Erythroblast (primary cell): Measurements from ENCODE around the gene CHCHD1.

Experiments
- GATA1 ChIP-seq: IDR thresholded peaks from 2 replicates; pipeline ENCODE4 v1.6.1; 2011; ENCODE audit warnings: low read depth, mild to moderate bottlenecking, control low read depth, low read length, moderate library complexity
- POLR2A ChIP-seq: IDR thresholded peaks from 2 replicates; pipeline ENCODE4 v1.6.1; 2011; ENCODE audit warnings: mild to moderate bottlenecking, low read length

DNA sequence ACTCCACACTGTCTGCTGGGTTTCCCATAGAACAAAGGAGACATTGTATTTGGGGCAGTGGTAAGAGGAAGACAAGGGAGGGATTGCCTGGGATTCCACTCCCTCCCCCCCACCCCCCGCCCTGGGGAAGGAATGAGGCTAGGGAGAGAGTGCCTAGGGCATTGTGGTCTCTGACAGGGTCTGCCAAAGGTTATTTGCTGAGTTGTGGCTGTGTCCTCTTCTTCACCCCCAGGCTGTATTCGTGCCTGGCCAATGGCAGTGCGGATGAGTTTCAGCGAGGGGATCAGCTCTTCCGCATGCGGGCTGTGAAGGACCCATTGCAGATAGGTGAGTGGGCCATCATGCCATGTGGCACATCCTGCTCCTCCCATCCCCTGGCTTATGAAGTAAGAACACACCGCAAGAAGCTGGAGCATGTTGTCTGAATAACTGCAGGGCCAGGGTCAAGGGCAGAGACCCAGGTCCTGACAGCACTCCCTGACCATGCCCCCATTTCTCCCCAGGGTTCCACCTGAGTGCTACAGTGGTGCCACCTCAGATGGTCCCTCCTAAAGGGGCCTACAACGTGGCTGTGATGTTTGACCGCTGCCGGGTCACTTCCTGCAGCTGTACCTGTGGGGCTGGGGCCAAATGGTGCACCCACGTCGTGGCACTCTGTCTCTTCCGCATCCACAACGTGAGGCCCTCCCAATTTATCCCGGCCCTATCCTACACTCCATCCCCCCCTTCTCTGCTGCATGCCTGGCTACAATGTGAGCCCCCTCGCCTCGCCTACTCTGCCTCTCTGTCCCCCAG is 7.2 kb downstream of the CHCHD1 start:
- TF ChIP-seq POLR2A (no peak), GATA1 (no peak)
